ENCODE measurements around the gene CUL1.

Gene CUL1

DNA sequence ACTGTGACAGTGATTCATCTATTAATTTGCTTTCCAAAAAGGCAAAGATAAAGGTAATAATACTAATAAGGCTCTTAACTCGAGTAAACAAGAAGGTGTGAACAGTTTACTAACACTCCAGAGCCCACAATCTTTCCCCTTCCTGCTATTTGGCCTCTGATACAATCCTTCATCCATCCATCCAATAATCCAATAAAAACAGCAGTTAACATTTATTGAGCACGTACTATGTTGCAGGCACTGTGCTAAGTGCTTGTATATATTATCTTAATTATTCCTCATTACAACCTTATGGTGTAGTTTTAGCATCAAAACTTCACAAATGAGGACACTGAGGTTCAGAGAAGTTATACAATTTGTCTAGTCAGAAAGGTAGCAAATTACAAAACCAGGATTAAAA is 135.9 kb downstream of the CUL1 start:
- no peak overlapping the region for H3K4me3 ChIP-seq (ENCODE audit: low read length)
- 95% methylated on average over 2 of the region's 2 CpGs for WGBS
- peaks cover 56% of the 10 kb centered on the region for H3K36me3 ChIP-seq (ENCODE audit: insufficient read depth, low read length)
- H3K27ac ChIP-seq (ENCODE audit: low read depth, low read length): no peak overlapping the region
- H3K9me3 ChIP-seq (ENCODE audit: insufficient read depth, low read depth, low read length): no peaks in the 10 kb centered on the region
- H3K27me3 ChIP-seq (ENCODE audit: insufficient read depth, low read length): no peaks in the 10 kb centered on the region
- no peaks in the 10 kb centered on the region for H3K4me1 ChIP-seq (ENCODE audit: insufficient read depth, low read length)
- no peak overlapping the region for H3K9ac ChIP-seq (ENCODE audit: low read depth, low read length)

- H3K36me3 ChIP-seq (ENCODE audit: insufficient read depth, low read length): peaks cover 47% of the 10 kb centered on the region
- WGBS: 94% methylated on average over 4 of the region's 4 CpGs
- no peak overlapping the region for H3K4me3 ChIP-seq (ENCODE audit: low read length)
- H3K27ac ChIP-seq (ENCODE audit: low read depth, low read length): no peak overlapping the region
- no peaks in the 10 kb centered on the region for H3K27me3 ChIP-seq (ENCODE audit: insufficient read depth, low read length)
- no peak overlapping the region for H3K9ac ChIP-seq (ENCODE audit: low read depth, low read length)
- no peaks in the 10 kb centered on the region for H3K9me3 ChIP-seq (ENCODE audit: insufficient read depth, low read depth, low read length)
- no peaks in the 10 kb centered on the region for H3K4me1 ChIP-seq (ENCODE audit: insufficient read depth, low read length)
These were observed 137.2 kb downstream of the CUL1 start for GRCh38 chr7:148835854-148836253.

DNA sequence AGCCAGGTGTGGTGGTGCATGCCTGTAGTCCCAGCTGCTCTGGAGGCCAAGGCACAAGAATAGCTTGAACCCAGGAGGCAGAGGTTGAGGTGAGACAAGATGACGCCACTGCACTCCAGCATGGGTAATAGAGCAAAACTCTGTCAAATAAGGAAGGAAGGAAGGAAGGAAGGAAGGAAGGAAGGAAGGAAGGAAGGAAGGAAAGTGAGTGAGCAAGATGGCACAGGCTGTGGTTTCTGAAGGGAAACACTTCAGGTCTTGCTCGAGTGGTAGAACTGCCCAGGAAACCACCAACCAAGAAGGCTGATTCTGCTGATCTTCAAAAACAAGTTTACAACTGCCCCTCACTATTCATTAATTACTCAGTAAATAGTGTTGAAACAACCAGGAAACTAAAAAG is 140.2 kb downstream of the CUL1 start:
- peaks cover 31% of the 10 kb centered on the region for H3K36me3 ChIP-seq (ENCODE audit: insufficient read depth, low read length)
- no peaks in the 10 kb centered on the region for H3K9me3 ChIP-seq (ENCODE audit: insufficient read depth, low read depth, low read length)
- no peak overlapping the region for H3K9ac ChIP-seq (ENCODE audit: low read depth, low read length)
- 98% methylated on average over 2 of the region's 2 CpGs for WGBS
- no peak overlapping the region for H3K4me3 ChIP-seq (ENCODE audit: low read length)
- H3K27ac ChIP-seq (ENCODE audit: low read depth, low read length): no peak overlapping the region
- H3K4me1 ChIP-seq (ENCODE audit: insufficient read depth, low read length): no peaks in the 10 kb centered on the region
- H3K27me3 ChIP-seq (ENCODE audit: insufficient read depth, low read length): no peaks in the 10 kb centered on the region

DNA sequence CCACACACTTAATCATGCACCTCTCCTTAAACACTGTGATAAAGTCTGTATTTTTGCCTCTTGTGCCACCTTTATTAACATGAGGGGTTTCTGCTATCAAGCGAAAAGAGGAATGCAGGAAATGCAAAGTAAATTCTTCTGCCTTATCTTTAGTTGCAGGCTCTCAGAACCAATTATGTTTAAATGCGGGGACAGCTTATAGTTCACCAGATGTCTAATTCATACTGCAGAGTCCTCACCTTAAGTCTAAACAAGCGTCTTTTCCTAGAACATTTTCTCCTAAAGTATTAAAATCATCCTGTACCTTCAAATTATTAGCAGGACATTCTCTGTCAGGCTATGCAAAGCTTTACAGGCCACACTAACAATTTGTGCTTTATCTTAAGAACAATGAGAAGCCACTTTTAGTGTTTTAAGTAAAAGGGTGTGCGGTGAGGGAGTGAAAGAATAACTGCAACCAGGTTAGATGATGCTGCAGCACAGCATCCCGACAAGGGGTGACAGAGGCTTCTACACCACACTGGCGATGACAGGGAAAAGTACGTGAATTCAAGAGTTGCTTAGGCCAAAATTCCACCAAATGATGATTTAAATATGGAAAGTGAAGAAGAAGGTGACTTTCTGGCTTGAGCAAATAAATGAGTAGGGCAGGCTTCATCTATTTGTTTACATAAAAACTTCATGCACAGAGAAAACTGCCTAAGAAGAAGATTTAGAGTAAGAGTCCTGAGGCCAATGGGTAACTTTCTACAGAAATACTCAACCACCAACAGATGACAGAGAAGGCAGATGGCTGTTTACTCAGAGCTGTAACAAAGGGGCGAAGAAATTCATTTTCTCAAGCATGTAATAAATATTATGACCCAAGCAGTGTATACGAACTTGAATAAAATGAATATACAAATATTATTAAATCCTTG is 149.4 kb downstream of the CUL1 start:
- WGBS: 80% methylated on average over 7 of the region's 9 CpGs
- Histone ChIP-seq H3K9ac (ENCODE audit: low read depth, low read length) (no peak overlapping the region), H3K4me3 (ENCODE audit: low read length) (no peak overlapping the region), H3K9me3 (ENCODE audit: insufficient read depth, low read depth, low read length) (no peaks in the 10 kb centered on the region), H3K36me3 (ENCODE audit: insufficient read depth, low read length) (peaks cover 13% of the 10 kb centered on the region), H3K27ac (ENCODE audit: low read depth, low read length) (no peak overlapping the region), H3K4me1 (ENCODE audit: insufficient read depth, low read length) (peaks cover 50% of the 10 kb centered on the region), H3K27me3 (ENCODE audit: insufficient read depth, low read length) (no peaks in the 10 kb centered on the region)

DNA sequence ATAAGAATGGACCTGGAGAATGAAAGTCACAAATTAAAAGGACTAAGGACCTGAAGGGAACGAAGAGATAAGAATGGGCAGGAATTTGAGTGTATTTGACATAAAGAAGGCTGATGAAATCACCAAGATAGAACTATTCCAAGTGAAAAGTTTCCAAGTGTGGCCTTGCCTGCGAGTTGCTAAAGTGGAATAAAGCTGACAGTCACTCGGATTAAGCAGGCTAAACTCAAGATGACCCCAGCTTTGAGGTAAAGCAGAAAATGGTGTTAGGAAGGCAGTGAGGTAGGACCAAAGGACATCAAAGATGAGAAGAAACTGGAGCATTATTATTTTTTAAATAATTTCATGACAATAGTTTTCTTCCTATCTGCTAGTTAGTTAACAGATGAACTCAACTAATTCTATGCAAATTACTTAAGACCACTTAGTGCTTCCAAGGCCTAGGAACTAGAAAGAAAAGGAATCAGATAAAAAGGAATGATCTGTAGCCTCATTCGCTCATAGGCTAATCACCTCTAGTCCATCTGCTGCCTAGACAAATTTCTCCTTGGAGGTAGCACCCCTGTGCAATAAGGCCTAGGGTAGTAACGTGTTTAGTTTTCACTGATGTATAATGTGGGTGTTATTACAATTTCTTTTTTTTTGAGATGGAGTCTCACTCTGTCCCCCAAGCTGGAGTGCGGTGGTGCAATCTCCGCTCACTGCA is 150.8 kb downstream of the CUL1 start:
- Histone ChIP-seq H3K4me3 (ENCODE audit: low read length) (no peak overlapping the region), H3K27ac (ENCODE audit: low read depth, low read length) (no peak overlapping the region), H3K36me3 (ENCODE audit: insufficient read depth, low read length) (peaks cover 8% of the 10 kb centered on the region), H3K9me3 (ENCODE audit: insufficient read depth, low read depth, low read length) (no peaks in the 10 kb centered on the region), H3K9ac (ENCODE audit: low read depth, low read length) (no peak overlapping the region), H3K4me1 (ENCODE audit: insufficient read depth, low read length) (peaks cover 50% of the 10 kb centered on the region), H3K27me3 (ENCODE audit: insufficient read depth, low read length) (no peaks in the 10 kb centered on the region)
- 89% methylated on average over 7 of the region's 7 CpGs for WGBS

GRCh38 chr7:148850564-148850963 is 151.9 kb downstream of the CUL1 start:
- Histone ChIP-seq H3K36me3 (ENCODE audit: insufficient read depth, low read length) (0 out of 2 replicates have a peak, but pooled peaks cover 1% of the 10 kb centered on the region), H3K27me3 (ENCODE audit: insufficient read depth, low read length) (no peaks in the 10 kb centered on the region), H3K9me3 (ENCODE audit: insufficient read depth, low read depth, low read length) (no peaks in the 10 kb centered on the region), H3K27ac (ENCODE audit: low read depth, low read length) (no peak overlapping the region), H3K4me1 (ENCODE audit: insufficient read depth, low read length) (peaks cover 50% of the 10 kb centered on the region), H3K9ac (ENCODE audit: low read depth, low read length) (no peak overlapping the region), H3K4me3 (ENCODE audit: low read length) (no peak overlapping the region)
- 97% methylated on average over 3 of the region's 5 CpGs for WGBS

Data from HUES64 (cell line).